CD4-positive, alpha-beta T cell treated with Interferon alpha-2 for 1 hour (primary cell): ENCODE data around the gene CCDC127.
"Not testable (repeated sequence)": the region's sequence is repeated elsewhere in the genome, so short reads cannot be mapped to it uniquely, and the experiment has no call there.

Source experiments
- DNase-seq, 2 donors: peaks; one replicate each; pipeline ENCODE4 v3.0.0-alpha.2; 2020 to 2022

The CCDC127 gene

DNA sequence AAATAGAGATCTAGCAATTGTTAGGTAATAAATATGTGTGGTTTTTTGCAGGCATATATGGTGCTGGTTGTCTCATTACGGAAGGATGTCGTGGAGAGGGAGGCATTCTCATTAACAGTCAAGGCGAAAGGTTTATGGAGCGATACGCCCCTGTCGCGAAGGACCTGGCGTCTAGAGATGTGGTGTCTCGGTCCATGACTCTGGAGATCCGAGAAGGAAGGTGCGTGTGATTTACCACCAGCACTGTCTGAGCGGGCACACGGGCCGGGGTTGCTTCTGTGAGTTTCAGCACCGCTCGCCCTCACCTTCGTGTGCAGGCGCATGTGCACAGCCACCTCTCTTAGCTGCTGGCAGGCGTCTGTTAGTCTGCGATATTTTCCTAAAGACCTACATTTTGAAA is 15.5 kb upstream of the CCDC127 start:
- DNase-seq = not testable (repeated sequence)

DNA sequence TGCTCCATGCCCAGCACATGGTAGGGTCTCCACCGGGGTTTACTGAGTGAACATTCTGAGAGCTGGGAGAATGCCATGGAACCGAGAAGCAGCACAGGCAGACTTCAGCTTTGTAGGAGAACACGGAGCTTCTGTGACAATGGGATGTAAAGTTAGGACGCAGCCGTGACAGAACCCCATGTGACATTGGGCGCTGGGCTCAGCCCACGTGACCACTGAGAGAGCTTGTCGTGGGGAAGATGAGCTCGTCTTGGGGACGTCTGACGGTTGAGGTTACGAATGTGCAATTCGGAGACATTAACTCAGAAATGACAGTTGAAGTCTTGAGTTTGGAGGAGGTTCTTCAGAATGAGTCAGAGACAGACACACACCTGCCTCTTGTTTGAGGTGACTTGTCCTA is 13.7 kb upstream of the CCDC127 start:
- no peak for DNase-seq

GRCh38 chr5:230711-231110 is 12.8 kb upstream of the CCDC127 start:
- DNase-seq = no peak

GRCh38 chr5:228886-229285 is 10.9 kb upstream of the CCDC127 start:
- DNase-seq = no peak

- not testable (repeated sequence) for DNase-seq
Measured at GRCh38 chr5:227375-227774, 9.4 kb upstream of the CCDC127 start.

DNA sequence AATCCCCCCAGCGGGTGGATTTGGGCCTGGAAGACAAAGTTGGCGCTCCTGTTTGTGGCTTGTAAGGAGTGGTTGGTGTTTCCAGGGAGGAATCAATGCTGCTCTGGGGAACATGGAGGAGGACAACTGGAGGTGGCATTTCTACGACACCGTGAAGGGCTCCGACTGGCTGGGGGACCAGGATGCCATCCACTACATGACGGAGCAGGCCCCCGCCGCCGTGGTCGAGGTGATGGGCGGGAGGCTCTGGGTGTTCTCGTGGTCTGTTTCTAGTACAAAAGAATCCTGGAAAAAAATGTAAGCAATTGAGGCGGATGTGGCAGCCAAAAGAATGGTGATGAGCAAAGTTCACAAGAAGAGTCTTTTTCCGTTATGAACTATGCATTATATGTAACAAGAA is 7.4 kb upstream of the CCDC127 start:
- no peak for DNase-seq

- no peak for DNase-seq
Measured at GRCh38 chr5:223791-224190, 5.8 kb upstream of the CCDC127 start.

GRCh38 chr5:222951-223715 is 5.2 kb upstream of the CCDC127 start:
- not testable (repeated sequence) for DNase-seq

DNA sequence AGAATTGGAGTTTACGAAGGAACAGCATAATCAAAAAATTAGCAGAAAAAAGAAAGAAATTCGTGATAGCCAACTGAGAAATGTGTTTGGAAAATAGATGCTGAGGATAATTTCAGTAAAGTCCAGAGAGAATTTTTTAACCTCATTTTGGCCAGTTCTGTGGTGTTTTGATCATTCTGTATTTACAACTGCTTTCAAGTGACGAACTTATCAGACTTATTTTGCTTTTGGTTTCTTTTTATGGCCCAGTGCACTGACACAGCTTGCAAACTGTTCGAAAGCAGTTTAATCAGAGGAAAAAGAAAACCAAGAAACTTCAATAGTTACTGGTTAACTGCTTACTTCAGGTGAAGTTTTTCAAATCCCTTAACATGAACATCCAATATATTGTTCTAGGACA is 2.0 kb upstream of the CCDC127 start:
- DNase-seq = peak in 1 of 2 donors; percentile 56

DNA sequence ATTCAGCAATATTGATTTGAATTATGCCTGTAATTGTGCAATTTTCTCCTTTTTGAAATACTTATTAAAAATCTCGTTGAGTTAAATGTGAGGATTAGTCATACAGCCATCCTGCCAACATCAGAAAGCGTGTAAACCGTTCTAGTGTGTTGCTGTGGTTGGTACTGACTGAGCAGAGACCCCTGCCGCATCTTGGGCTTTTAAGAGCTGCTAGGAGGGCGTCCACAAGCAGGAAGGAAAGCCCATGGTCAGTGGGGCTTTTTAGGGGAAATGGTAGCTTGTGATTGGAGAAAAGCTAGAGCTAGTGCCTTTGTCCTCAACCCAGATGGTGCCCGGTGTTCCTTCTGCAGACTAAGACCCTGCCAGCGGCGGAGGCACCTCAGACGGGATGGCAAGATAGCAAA is 1.5 kb upstream of the CCDC127 start:
- peak in 1 of 2 donors; percentile 40 for DNase-seq

DNA sequence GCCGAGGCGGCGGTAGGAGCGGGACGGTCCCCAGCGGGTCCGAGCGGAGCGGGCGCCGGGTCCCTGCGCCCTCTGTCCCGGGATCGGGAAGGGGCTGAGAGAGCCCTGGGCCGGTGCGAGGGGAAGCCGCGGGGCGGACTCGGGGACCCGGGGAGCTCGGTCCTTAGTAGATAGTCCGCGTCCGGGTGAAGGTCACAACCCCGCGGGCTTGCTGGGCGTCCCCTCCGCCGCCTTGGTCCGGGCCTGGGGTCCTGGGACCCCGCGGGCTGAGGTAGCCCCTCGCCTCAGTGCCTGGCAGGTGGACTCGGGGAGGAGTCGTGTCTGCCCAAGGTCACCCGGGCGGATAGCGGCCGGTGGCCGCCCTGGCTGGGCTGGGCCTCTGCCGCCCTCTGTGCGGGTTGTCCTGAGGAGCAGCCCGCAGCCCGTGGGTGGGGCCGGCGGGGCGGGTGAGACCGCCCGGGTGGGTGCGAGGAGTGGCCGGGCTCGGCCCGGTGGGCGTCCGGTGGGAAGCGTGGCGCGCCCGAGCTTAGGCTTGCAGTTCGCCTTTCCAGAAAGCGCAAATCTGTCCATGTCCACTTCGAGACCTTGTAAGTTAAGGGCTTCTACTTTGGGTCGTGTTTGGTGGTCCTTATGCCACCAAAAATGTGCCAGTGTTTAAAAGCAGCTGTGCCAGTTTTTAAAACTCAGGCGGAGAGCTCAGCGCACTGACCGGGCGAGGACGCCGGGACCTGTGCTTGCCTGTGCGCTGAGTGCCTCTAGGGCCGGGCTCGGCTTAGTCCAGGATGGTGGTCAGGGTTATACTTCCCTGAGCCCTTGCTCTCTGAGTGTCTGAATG is 721 bp upstream of the CCDC127 start:
- peak in 1 of 2 donors; percentile 23 for DNase-seq

GRCh38 chr5:216076-216475 is 1.9 kb downstream of the CCDC127 start:
- not testable (repeated sequence) for DNase-seq

- not testable (repeated sequence) for DNase-seq
Measured at GRCh38 chr5:215256-215655, 2.7 kb downstream of the CCDC127 start.

- DNase-seq = no peak
Measured at GRCh38 chr5:213803-214395, 4.1 kb downstream of the CCDC127 start.

DNA sequence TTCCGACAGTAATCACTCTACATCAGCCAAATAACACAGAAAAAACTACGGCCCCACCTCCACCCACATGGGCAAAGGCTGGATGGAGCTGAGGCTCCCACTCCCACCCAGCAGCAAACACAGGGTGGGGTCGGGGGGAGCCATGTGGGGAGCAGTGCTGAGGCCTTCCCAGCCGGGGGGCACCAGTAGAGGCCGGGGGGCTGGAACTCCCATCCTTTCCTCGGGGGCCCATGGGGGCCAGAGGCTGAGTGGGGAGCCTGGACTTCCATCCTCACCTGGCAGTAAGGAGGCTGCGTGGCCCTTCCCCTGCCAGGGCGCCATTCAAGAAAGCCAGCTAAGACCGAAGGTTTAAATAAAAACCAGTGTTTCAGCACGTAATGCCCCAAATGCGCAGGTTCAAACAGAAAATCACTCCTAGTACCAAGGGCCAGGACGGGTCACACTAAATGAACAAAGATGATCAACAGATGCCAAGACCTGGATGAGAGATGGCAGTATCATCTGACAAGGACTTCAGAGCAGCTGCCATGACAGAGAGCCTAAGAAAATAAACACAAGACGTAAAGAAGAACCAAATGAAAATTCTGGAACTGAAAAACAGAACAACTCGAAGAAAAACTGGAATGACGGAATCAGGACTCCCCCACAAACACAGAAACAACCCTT is 9.4 kb downstream of the CCDC127 start:
- no peak for DNase-seq

DNA sequence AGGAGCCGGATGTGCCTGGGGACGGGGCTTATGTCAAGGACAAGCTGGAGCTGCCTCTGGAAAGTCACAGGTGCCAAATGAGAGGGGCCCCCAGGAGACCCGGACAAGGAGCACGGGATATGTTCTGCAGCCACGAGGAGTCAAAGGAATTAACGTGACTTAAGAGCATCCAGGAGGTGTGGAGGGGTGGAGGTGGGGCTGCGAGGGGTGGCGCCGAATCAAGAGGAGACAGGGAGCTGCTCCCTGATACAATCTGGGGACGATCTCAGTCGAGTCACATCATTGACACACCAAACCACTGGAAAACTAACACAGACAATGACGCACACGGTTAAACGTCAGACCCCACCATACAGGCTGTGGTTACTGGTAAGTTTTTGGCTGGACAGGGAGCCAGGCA is 10.4 kb downstream of the CCDC127 start:
- DNase-seq = no peak

- DNase-seq = no peak
Measured at GRCh38 chr5:206927-207536, 10.9 kb downstream of the CCDC127 start.

- DNase-seq = no peak
Measured at GRCh38 chr5:206406-206805, 11.5 kb downstream of the CCDC127 start.

DNA sequence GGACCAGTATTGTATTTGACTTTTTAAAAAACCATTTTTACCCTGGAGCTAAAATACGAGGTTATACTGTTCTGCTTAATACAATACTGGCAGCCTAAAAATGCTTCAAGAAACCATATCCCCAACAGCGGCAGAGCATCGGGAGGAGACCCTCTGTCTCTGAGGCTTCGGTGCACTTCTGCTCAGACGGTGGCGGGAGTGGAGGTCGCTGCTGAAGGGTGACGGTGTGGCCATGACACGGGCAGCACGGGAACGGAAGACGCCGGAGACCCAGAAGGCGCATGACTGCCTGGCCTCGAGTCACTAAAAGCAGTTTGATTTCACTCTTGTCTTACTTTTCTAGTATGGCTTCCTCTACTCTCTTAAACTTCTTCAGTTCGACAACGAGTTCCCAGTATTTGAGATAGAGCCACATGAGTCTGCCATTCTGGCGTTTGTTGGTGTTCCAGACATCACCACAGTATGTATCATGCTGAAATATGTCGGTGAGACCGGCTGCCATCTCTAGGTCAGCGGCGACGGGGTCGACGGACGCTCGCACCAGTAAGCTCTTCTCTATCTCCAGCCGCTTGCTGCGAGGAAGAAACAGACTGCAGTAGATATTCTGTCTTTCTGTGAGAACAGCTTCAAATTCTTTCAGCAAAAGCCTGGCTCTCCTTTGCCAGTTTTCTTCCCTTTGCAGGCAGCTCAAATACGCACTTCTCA is 12.8 kb downstream of the CCDC127 start:
- no peak for DNase-seq

DNA sequence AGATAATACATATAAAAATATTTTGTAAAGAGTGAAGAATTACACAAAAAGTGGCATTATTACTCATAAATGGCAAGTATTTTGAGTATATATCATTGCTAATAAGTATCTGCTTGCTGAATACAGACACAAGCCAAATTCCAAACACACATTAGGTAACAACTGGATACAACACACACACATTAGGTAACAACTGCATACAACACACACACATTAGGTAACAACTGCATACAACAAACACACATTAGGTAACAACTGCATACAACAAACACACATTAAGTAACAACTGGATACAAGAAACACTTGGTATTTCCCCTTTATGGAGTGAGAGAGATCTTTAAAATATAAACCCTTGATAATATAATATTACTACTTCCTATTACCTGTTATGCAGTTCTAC is 13.5 kb downstream of the CCDC127 start:
- DNase-seq = no peak

GRCh38 chr5:204001-204400 is 14.0 kb downstream of the CCDC127 start:
- DNase-seq = no peak
